NB4 (cell line): ENCODE data around the gene VLDLR.

Source experiments
- MYC ChIP-seq: IDR thresholded peaks from 2 replicates; pipeline ENCODE4 v1.6.1; 2011; ENCODE audit warnings: low read depth, low read length
- POLR2A ChIP-seq: IDR thresholded peaks from 2 replicates; pipeline ENCODE4 v1.6.1; 2011; ENCODE audit warnings: mild to moderate bottlenecking; ENCODE audit not compliant: insufficient read length; ENCODE audit errors: extremely low read depth
- TF ChIP-seq, protein P1 (sequence below): IDR thresholded peaks from one replicate; pipeline ENCODE4 v1.5.1; 2012; ENCODE audit warnings: low read depth, low read length
- TF ChIP-seq, protein P2 (sequence below): IDR thresholded peaks from 2 replicates; pipeline ENCODE4 v1.6.1; 2011; ENCODE audit warnings: low read depth, low read length

DNA sequence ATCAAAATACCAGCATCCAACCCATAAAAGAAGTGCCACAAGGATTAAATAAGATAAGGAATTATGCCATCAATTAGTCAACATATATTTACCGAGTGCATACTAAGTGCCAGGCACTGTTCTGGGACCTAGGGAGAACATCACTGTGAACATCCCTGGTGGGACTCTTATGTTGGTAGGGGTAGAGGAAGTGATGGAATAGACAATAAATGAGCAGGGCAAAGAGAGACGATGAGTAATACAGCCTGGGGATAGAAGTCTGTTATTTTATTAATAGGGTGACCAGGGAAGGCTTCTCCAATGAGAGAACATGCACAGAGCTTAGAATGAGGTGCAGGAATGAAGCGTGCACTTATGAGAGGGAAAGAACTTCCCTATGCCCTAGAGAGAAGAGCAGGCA is 47.4 kb upstream of the VLDLR start:
- TF ChIP-seq, protein P1, sequence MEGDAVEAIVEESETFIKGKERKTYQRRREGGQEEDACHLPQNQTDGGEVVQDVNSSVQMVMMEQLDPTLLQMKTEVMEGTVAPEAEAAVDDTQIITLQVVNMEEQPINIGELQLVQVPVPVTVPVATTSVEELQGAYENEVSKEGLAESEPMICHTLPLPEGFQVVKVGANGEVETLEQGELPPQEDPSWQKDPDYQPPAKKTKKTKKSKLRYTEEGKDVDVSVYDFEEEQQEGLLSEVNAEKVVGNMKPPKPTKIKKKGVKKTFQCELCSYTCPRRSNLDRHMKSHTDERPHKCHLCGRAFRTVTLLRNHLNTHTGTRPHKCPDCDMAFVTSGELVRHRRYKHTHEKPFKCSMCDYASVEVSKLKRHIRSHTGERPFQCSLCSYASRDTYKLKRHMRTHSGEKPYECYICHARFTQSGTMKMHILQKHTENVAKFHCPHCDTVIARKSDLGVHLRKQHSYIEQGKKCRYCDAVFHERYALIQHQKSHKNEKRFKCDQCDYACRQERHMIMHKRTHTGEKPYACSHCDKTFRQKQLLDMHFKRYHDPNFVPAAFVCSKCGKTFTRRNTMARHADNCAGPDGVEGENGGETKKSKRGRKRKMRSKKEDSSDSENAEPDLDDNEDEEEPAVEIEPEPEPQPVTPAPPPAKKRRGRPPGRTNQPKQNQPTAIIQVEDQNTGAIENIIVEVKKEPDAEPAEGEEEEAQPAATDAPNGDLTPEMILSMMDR: no peak
- TF ChIP-seq MYC (no peak), POLR2A (no peak)
- TF ChIP-seq, protein P2, sequence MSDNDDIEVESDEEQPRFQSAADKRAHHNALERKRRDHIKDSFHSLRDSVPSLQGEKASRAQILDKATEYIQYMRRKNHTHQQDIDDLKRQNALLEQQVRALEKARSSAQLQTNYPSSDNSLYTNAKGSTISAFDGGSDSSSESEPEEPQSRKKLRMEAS: no peak
